Activated CD4-positive, alpha-beta T cell treated with anti-CD3 and anti-CD28 coated beads, Interleukin-2, amount 50 U/mL, for 48 hours (primary cell): Measurements from ENCODE around the gene PTPRN2.

Experiments used
- DNase-seq, 2 experiments: peaks; one replicate each; pipeline ENCODE4 v3.0.0-alpha.2; 2020

PTPRN2 gene

GRCh38 chr7:157521752-157522151 is 1065.9 kb downstream of the PTPRN2 start:
- no peak for DNase-seq

GRCh38 chr7:157521061-157521731 is 1066.4 kb downstream of the PTPRN2 start:
- no peak for DNase-seq

GRCh38 chr7:157520249-157520648 is 1067.4 kb downstream of the PTPRN2 start:
- DNase-seq, result no peak

- DNase-seq, result no peak
Observed at GRCh38 chr7:157519798-157520244, 1067.8 kb downstream of the PTPRN2 start.

GRCh38 chr7:157519246-157519645 is 1068.4 kb downstream of the PTPRN2 start:
- DNase-seq, result no peak

- no peak for DNase-seq
Observed at GRCh38 chr7:157518514-157519175, 1069.0 kb downstream of the PTPRN2 start.

GRCh38 chr7:157517782-157518513 is 1069.7 kb downstream of the PTPRN2 start:
- no peak for DNase-seq

GRCh38 chr7:157516911-157517781 is 1070.5 kb downstream of the PTPRN2 start:
- DNase-seq, result no peak

GRCh38 chr7:157516311-157516710 is 1071.3 kb downstream of the PTPRN2 start:
- no peak for DNase-seq

GRCh38 chr7:157515342-157516041 is 1072.1 kb downstream of the PTPRN2 start:
- no peak for DNase-seq

- no peak for DNase-seq
Observed at GRCh38 chr7:157514746-157515145, 1072.9 kb downstream of the PTPRN2 start.

GRCh38 chr7:157514306-157514705 is 1073.3 kb downstream of the PTPRN2 start:
- no peak for DNase-seq

- no peak for DNase-seq
Observed at GRCh38 chr7:157513682-157514081, 1073.9 kb downstream of the PTPRN2 start.

- DNase-seq, result no peak
Observed at GRCh38 chr7:157513162-157513621, 1074.4 kb downstream of the PTPRN2 start.

- no peak for DNase-seq
Observed at GRCh38 chr7:157509226-157509625, 1078.4 kb downstream of the PTPRN2 start.

- no peak for DNase-seq
Observed at GRCh38 chr7:157508477-157508881, 1079.1 kb downstream of the PTPRN2 start.

GRCh38 chr7:157507987-157508386 is 1079.6 kb downstream of the PTPRN2 start:
- DNase-seq, result no peak

- DNase-seq, result no peak
Observed at GRCh38 chr7:157506268-157506667, 1081.4 kb downstream of the PTPRN2 start.

- no peak for DNase-seq
Observed at GRCh38 chr7:157505646-157506045, 1082.0 kb downstream of the PTPRN2 start.

GRCh38 chr7:157503229-157503628 is 1084.4 kb downstream of the PTPRN2 start:
- no peak for DNase-seq

- DNase-seq, result peak; percentile 50 to 56
Observed at GRCh38 chr7:157502701-157503111, 1084.9 kb downstream of the PTPRN2 start.

- DNase-seq, result peak; percentile 35 to 57
Observed at GRCh38 chr7:157501581-157501980, 1086.0 kb downstream of the PTPRN2 start.
